ENCODE results near the gene TMEM179.
"Not testable (repeated sequence)": the region's sequence is repeated elsewhere in the genome, so short reads cannot be mapped to it uniquely, and the experiment has no call there.

Gene TMEM179

GRCh38 chr14:104584557-104584956 lies 20.0 kb downstream of the TMEM179 start:
- no peaks in the 10 kb centered on the region for H3K36me3 ChIP-seq (ENCODE audit: insufficient read depth, low read length)
- no peaks in the 10 kb centered on the region for H3K4me1 ChIP-seq (ENCODE audit: insufficient read depth, low read length)
- H2AFZ ChIP-seq (ENCODE audit: low read depth, low read length), result no peak overlapping the region
- peaks cover 42% of the 10 kb centered on the region for H3K27me3 ChIP-seq (ENCODE audit: insufficient read depth, low read length)
- no peaks in the 10 kb centered on the region for H3K9me3 ChIP-seq (ENCODE audit: low read length)
- H3K4me3 ChIP-seq (ENCODE audit: low read length), result no peak overlapping the region

GRCh38 chr14:104583424-104584306 lies 20.9 kb downstream of the TMEM179 start:
- Histone ChIP-seq H3K36me3 (ENCODE audit: insufficient read depth, low read length) (no peaks in the 10 kb centered on the region), H2AFZ (ENCODE audit: low read depth, low read length) (no peak overlapping the region), H3K4me1 (ENCODE audit: insufficient read depth, low read length) (no peaks in the 10 kb centered on the region), H3K9me3 (ENCODE audit: low read length) (no peaks in the 10 kb centered on the region), H3K27me3 (ENCODE audit: insufficient read depth, low read length) (peaks cover 50% of the 10 kb centered on the region), H3K4me3 (ENCODE audit: low read length) (no peak overlapping the region)

- H2AFZ ChIP-seq (ENCODE audit: low read depth, low read length), result no peak overlapping the region
- no peaks in the 10 kb centered on the region for H3K9me3 ChIP-seq (ENCODE audit: low read length)
- H3K36me3 ChIP-seq (ENCODE audit: insufficient read depth, low read length), result no peaks in the 10 kb centered on the region
- no peaks in the 10 kb centered on the region for H3K4me1 ChIP-seq (ENCODE audit: insufficient read depth, low read length)
- H3K27me3 ChIP-seq (ENCODE audit: insufficient read depth, low read length), result peaks cover 53% of the 10 kb centered on the region
- no peak overlapping the region for H3K4me3 ChIP-seq (ENCODE audit: low read length)
These were observed 21.9 kb downstream of the TMEM179 start for GRCh38 chr14:104582662-104583061.

GRCh38 chr14:104582005-104582404 lies 22.6 kb downstream of the TMEM179 start:
- no peaks in the 10 kb centered on the region for H3K9me3 ChIP-seq (ENCODE audit: low read length)
- H3K36me3 ChIP-seq (ENCODE audit: insufficient read depth, low read length), result no peaks in the 10 kb centered on the region
- H3K4me1 ChIP-seq (ENCODE audit: insufficient read depth, low read length), result no peaks in the 10 kb centered on the region
- H3K4me3 ChIP-seq (ENCODE audit: low read length), result no peak overlapping the region
- no peak overlapping the region for H2AFZ ChIP-seq (ENCODE audit: low read depth, low read length)
- H3K27me3 ChIP-seq (ENCODE audit: insufficient read depth, low read length), result peaks cover 53% of the 10 kb centered on the region

- no peaks in the 10 kb centered on the region for H3K4me1 ChIP-seq (ENCODE audit: insufficient read depth, low read length)
- H3K9me3 ChIP-seq (ENCODE audit: low read length), result no peaks in the 10 kb centered on the region
- H3K4me3 ChIP-seq (ENCODE audit: low read length), result no peak overlapping the region
- no peak overlapping the region for H2AFZ ChIP-seq (ENCODE audit: low read depth, low read length)
- H3K36me3 ChIP-seq (ENCODE audit: insufficient read depth, low read length), result no peaks in the 10 kb centered on the region
- peaks cover 53% of the 10 kb centered on the region for H3K27me3 ChIP-seq (ENCODE audit: insufficient read depth, low read length)
These were observed 23.1 kb downstream of the TMEM179 start for GRCh38 chr14:104581521-104581920.

GRCh38 chr14:104580961-104581360 lies 23.6 kb downstream of the TMEM179 start:
- Histone ChIP-seq H3K4me3 (ENCODE audit: low read length) (no peak overlapping the region), H2AFZ (ENCODE audit: low read depth, low read length) (no peak overlapping the region), H3K27me3 (ENCODE audit: insufficient read depth, low read length) (peaks cover 53% of the 10 kb centered on the region), H3K9me3 (ENCODE audit: low read length) (no peaks in the 10 kb centered on the region), H3K36me3 (ENCODE audit: insufficient read depth, low read length) (no peaks in the 10 kb centered on the region), H3K4me1 (ENCODE audit: insufficient read depth, low read length) (no peaks in the 10 kb centered on the region)

GRCh38 chr14:104579939-104580338 lies 24.6 kb downstream of the TMEM179 start:
- H3K27me3 ChIP-seq (ENCODE audit: insufficient read depth, low read length), result peaks cover 48% of the 10 kb centered on the region
- not testable (repeated sequence) for H3K4me1 ChIP-seq (ENCODE audit: insufficient read depth, low read length); H2AFZ ChIP-seq (ENCODE audit: low read depth, low read length); H3K36me3 ChIP-seq (ENCODE audit: insufficient read depth, low read length); H3K4me3 ChIP-seq (ENCODE audit: low read length); H3K9me3 ChIP-seq (ENCODE audit: low read length)

GRCh38 chr14:104579507-104579906 lies 25.1 kb downstream of the TMEM179 start, which contains the start of gene C14orf180:
C14orf180 (plus strand) TSS chr14:104579764; CDS start chr14:104586431, 6,667 bp downstream.
- H3K9me3 ChIP-seq (ENCODE audit: low read length), result no peaks in the 10 kb centered on the region
- H3K27me3 ChIP-seq (ENCODE audit: insufficient read depth, low read length), result peaks cover 48% of the 10 kb centered on the region
- H3K36me3 ChIP-seq (ENCODE audit: insufficient read depth, low read length), result no peaks in the 10 kb centered on the region
- peaks cover 2% of the 10 kb centered on the region for H3K4me1 ChIP-seq (ENCODE audit: insufficient read depth, low read length)
- H2AFZ ChIP-seq (ENCODE audit: low read depth, low read length), result no peak within 1 kb of the TSS
- H3K4me3 ChIP-seq (ENCODE audit: low read length), result no peak within 1 kb of the TSS

GRCh38 chr14:104578321-104578720 lies 26.3 kb downstream of the TMEM179 start:
- Histone ChIP-seq H3K9me3 (ENCODE audit: low read length) (no peaks in the 10 kb centered on the region), H3K27me3 (ENCODE audit: insufficient read depth, low read length) (peaks cover 45% of the 10 kb centered on the region), H3K4me1 (ENCODE audit: insufficient read depth, low read length) (peaks cover 2% of the 10 kb centered on the region), H3K36me3 (ENCODE audit: insufficient read depth, low read length) (no peaks in the 10 kb centered on the region), H2AFZ (ENCODE audit: low read depth, low read length) (no peak overlapping the region), H3K4me3 (ENCODE audit: low read length) (no peak overlapping the region)

- H3K27me3 ChIP-seq (ENCODE audit: insufficient read depth, low read length), result peaks cover 43% of the 10 kb centered on the region
- peaks cover 2% of the 10 kb centered on the region for H3K4me1 ChIP-seq (ENCODE audit: insufficient read depth, low read length)
- H2AFZ ChIP-seq (ENCODE audit: low read depth, low read length), result no peak overlapping the region
- H3K9me3 ChIP-seq (ENCODE audit: low read length), result no peaks in the 10 kb centered on the region
- no peak overlapping the region for H3K4me3 ChIP-seq (ENCODE audit: low read length)
- no peaks in the 10 kb centered on the region for H3K36me3 ChIP-seq (ENCODE audit: insufficient read depth, low read length)
These were observed 26.7 kb downstream of the TMEM179 start for GRCh38 chr14:104577847-104578301.

- Histone ChIP-seq H3K4me1 (ENCODE audit: insufficient read depth, low read length) (peaks cover 2% of the 10 kb centered on the region), H3K36me3 (ENCODE audit: insufficient read depth, low read length) (no peaks in the 10 kb centered on the region), H2AFZ (ENCODE audit: low read depth, low read length) (no peak overlapping the region), H3K9me3 (ENCODE audit: low read length) (no peaks in the 10 kb centered on the region), H3K4me3 (ENCODE audit: low read length) (no peak overlapping the region), H3K27me3 (ENCODE audit: insufficient read depth, low read length) (peaks cover 43% of the 10 kb centered on the region)
These were observed 27.1 kb downstream of the TMEM179 start for GRCh38 chr14:104577426-104577825.

GRCh38 chr14:104576970-104577332 lies 27.6 kb downstream of the TMEM179 start:
- Histone ChIP-seq H3K27me3 (ENCODE audit: insufficient read depth, low read length) (peaks cover 43% of the 10 kb centered on the region), H2AFZ (ENCODE audit: low read depth, low read length) (no peak overlapping the region), H3K9me3 (ENCODE audit: low read length) (no peaks in the 10 kb centered on the region), H3K36me3 (ENCODE audit: insufficient read depth, low read length) (no peaks in the 10 kb centered on the region), H3K4me3 (ENCODE audit: low read length) (no peak overlapping the region), H3K4me1 (ENCODE audit: insufficient read depth, low read length) (peaks cover 2% of the 10 kb centered on the region)

GRCh38 chr14:104576232-104576969 lies 28.2 kb downstream of the TMEM179 start:
- Histone ChIP-seq H3K9me3 (ENCODE audit: low read length) (no peaks in the 10 kb centered on the region), H3K4me1 (ENCODE audit: insufficient read depth, low read length) (peaks cover 2% of the 10 kb centered on the region), H3K36me3 (ENCODE audit: insufficient read depth, low read length) (no peaks in the 10 kb centered on the region), H3K4me3 (ENCODE audit: low read length) (no peak overlapping the region), H3K27me3 (ENCODE audit: insufficient read depth, low read length) (peaks cover 37% of the 10 kb centered on the region), H2AFZ (ENCODE audit: low read depth, low read length) (no peak overlapping the region)
